HG02623 (cell line): ENCODE data around the gene ZNF774.
"Not testable (repeated sequence)": the region's sequence is repeated elsewhere in the genome, so short reads cannot be mapped to it uniquely, and the experiment has no call there.

Experiments used
- ATAC-seq: cut with Tn5 transposase; IDR thresholded peaks from one replicate; pipeline ENCODE4 v1.9.1; 2021; ENCODE audit warnings: moderate library complexity; ENCODE audit not compliant: unreplicated experiment

Gene ZNF774

GRCh38 chr15:90344662-90345061 is 7.4 kb upstream of the ZNF774 start:
- no peak for ATAC-seq

- no peak for ATAC-seq
Observed at GRCh38 chr15:90345857-90346256, 6.2 kb upstream of the ZNF774 start.

- ATAC-seq = not testable (repeated sequence)
Observed at GRCh38 chr15:90347431-90348065, 4.5 kb upstream of the ZNF774 start.

GRCh38 chr15:90348456-90348855 is 3.6 kb upstream of the ZNF774 start:
- no peak for ATAC-seq

- no peak for ATAC-seq
Observed at GRCh38 chr15:90349072-90349471, 3.0 kb upstream of the ZNF774 start.

- ATAC-seq = no peak
Observed at GRCh38 chr15:90349821-90350220, 2.3 kb upstream of the ZNF774 start.

GRCh38 chr15:90351479-90352106 is 491 bp upstream of the ZNF774 start:
- no peak for ATAC-seq

- ATAC-seq = no peak
Observed at GRCh38 chr15:90354986-90355385, 2.9 kb downstream of the ZNF774 start.

- ATAC-seq = no peak
Observed at GRCh38 chr15:90358124-90359033, 6.3 kb downstream of the ZNF774 start.

GRCh38 chr15:90360746-90361145 is 8.7 kb downstream of the ZNF774 start:
- ATAC-seq = no peak

- no peak for ATAC-seq
Observed at GRCh38 chr15:90362936-90363212, 10.8 kb downstream of the ZNF774 start.

GRCh38 chr15:90364251-90364650 is 12.2 kb downstream of the ZNF774 start:
- ATAC-seq = no peak

- no peak for ATAC-seq
Observed at GRCh38 chr15:90365414-90366055, 13.5 kb downstream of the ZNF774 start.

- no peak for ATAC-seq
Observed at GRCh38 chr15:90367576-90367975, 15.5 kb downstream of the ZNF774 start.

- no peak for ATAC-seq
Observed at GRCh38 chr15:90375071-90375470, 23.0 kb downstream of the ZNF774 start.

- ATAC-seq = no peak
Observed at GRCh38 chr15:90376789-90377188, 24.7 kb downstream of the ZNF774 start.

GRCh38 chr15:90379263-90379662 is 27.2 kb downstream of the ZNF774 start:
- ATAC-seq = no peak

- no peak for ATAC-seq
Observed at GRCh38 chr15:90381515-90381914, 29.4 kb downstream of the ZNF774 start.

GRCh38 chr15:90382320-90382719 is 30.2 kb downstream of the ZNF774 start:
- no peak for ATAC-seq

- no peak for ATAC-seq
Observed at GRCh38 chr15:90386221-90386620, 34.1 kb downstream of the ZNF774 start.
